Measurements from ENCODE around the gene SDK1. TPM values are rescaled to one million over a fixed set of nuclear protein-coding genes. Genes with fewer than 3 reads are reported as not detected.

Gene SDK1
- total RNA-seq, 4 donors from 2014 or later, result 2.5 to 12.9 (median 6.1) TPM

DNA sequence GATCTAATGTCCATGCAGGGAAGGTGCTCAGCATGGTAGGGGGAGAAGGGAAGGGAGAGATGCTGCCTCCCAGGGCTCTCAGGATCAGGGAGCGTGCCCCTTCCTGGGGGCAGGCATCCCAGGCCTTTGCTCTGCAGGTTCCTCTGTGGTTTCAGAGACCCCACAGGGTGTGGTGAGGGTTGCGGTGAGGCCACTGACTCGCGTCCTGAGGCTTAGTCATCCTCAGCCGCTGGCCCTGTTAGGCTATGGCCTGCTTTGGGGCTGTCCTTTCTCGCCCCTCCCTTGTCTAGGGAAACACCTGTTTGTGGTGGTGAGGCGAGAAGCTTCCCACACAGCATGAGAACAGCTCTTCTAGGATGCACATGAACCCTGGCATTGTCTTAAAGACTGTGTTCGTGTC, 822.8 kb downstream of the SDK1 start:
- TF ChIP-seq EP300 (IDR thresholded peaks at IDR 0.05) (no peak), POLR2AphosphoS5 (IDR thresholded peaks at IDR 0.05) (no peak), POLR2A (IDR thresholded peaks at IDR 0.05) (no peak)
- TF ChIP-seq, protein P1, sequence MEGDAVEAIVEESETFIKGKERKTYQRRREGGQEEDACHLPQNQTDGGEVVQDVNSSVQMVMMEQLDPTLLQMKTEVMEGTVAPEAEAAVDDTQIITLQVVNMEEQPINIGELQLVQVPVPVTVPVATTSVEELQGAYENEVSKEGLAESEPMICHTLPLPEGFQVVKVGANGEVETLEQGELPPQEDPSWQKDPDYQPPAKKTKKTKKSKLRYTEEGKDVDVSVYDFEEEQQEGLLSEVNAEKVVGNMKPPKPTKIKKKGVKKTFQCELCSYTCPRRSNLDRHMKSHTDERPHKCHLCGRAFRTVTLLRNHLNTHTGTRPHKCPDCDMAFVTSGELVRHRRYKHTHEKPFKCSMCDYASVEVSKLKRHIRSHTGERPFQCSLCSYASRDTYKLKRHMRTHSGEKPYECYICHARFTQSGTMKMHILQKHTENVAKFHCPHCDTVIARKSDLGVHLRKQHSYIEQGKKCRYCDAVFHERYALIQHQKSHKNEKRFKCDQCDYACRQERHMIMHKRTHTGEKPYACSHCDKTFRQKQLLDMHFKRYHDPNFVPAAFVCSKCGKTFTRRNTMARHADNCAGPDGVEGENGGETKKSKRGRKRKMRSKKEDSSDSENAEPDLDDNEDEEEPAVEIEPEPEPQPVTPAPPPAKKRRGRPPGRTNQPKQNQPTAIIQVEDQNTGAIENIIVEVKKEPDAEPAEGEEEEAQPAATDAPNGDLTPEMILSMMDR (IDR thresholded peaks at IDR 0.05), result no peak
- H3K27me3 ChIP-seq, result no peaks in the 10 kb centered on the region

DNA sequence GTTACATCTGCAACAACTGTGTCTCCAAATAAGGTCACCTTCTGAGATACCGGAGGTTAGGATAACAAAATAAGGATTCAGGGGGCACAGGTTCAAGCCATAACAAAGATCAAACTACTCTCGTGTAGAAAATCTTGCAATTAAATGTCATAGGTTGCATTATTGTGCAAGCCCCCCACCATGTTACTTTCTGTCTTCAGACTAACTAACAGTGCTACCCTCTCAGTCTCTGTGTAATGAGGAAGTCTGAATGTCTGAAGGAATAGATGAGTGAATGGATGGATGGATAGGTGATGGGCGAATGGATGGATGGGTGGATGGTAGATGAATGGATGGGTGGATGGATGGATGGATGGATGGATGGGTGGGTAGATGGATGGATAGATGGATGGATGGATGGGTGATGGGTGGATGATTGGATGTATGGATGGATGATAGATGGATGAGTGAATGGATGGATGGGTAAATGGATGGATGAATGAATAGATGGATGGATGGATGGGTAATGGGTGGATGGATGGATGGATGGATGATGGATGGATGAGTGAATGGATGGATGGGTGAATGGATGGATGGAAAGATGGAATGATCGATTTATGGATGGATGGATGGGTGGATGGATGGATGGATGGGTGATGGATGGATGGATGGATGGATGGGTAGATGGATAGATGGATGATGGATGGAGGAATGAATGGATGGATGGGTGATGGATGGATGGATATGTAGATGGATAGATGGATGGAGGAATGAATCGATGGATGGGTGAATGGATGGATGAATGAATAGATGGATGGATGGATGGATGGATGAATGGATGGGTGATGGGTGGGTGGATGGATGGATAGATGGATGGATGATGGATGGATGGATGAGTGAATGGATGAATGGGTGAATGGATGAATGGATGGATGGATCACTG, 823.8 kb downstream of the SDK1 start:
- Histone ChIP-seq H3K36me3 (no peaks in the 10 kb centered on the region), H3K4me1 (peaks cover 8% of the 10 kb centered on the region), H3K4me3 (no peak overlapping the region), H3K9me3 (no peaks in the 10 kb centered on the region), H3K27ac (no peak overlapping the region), H3K27me3 (no peaks in the 10 kb centered on the region)
- TF ChIP-seq POLR2A (IDR thresholded peaks at IDR 0.05), result no peak
- TF ChIP-seq, protein P1 (IDR thresholded peaks at IDR 0.05), result no peak
- TF ChIP-seq POLR2AphosphoS5 (IDR thresholded peaks at IDR 0.05), result no peak
- no peak for TF ChIP-seq EP300 (IDR thresholded peaks at IDR 0.05)
- DNase-seq (ENCODE audit: low spot score in 2 of 2), result no peak
- WGBS, result 94% methylated on average over 5 of the region's 5 CpGs

More for the DNA sequence above, 822.8 kb downstream of the SDK1 start:
- WGBS, result 75% methylated on average over 4 of the region's 8 CpGs
- Histone ChIP-seq H3K27ac (no peak overlapping the region), H3K4me1 (no peaks in the 10 kb centered on the region), H3K36me3 (no peaks in the 10 kb centered on the region), H3K9me3 (no peaks in the 10 kb centered on the region), H3K4me3 (no peak overlapping the region)
- peak in 1 of 2 donors; percentile 33 for DNase-seq (ENCODE audit: low spot score in 2 of 2)

DNA sequence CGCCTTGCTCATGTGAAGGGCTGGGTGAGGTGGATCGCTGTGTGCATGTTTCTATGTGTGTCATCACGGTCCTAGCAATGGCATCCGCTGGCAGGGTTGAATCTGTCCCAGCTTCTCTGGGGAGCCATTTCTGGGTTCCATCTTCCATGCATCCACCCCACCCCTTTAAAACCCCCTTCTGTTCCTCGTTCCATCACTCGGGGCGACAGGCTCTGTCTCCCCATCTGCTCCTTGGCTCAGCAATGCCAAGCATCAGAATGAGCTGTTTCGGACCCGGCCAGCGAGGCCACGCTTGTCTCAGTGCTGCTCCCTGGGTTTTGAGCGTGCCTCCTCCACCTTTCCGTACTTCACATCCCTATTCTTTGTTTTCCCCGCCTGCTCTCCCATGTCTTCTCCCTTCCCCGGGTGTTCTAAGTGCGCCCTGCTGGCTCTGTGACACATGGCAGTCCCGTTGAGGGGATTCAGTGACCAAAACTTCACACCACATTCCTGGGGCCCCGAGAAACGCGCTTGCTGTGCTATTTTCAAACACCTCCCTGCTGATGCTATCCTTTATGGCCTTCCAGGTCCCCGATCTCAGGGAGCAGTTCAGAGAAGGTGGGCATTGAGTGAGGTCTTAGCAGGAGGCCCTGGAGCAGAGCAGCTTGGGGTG, 827.0 kb downstream of the SDK1 start:
- Histone ChIP-seq H3K9me3 (no peaks in the 10 kb centered on the region), H3K4me3 (no peak overlapping the region), H3K27ac (no peak overlapping the region), H3K27me3 (no peaks in the 10 kb centered on the region), H3K36me3 (no peaks in the 10 kb centered on the region), H3K4me1 (peaks cover 8% of the 10 kb centered on the region)
- WGBS, result 90% methylated on average over 21 of the region's 21 CpGs
- no peak for TF ChIP-seq POLR2AphosphoS5 (IDR thresholded peaks at IDR 0.05)
- TF ChIP-seq, protein P1 (IDR thresholded peaks at IDR 0.05), result no peak
- no peak for TF ChIP-seq POLR2A (IDR thresholded peaks at IDR 0.05)
- no peak for TF ChIP-seq EP300 (IDR thresholded peaks at IDR 0.05)
- DNase-seq (ENCODE audit: low spot score in 2 of 2), result peak in 1 of 2 donors; percentile 27

DNA sequence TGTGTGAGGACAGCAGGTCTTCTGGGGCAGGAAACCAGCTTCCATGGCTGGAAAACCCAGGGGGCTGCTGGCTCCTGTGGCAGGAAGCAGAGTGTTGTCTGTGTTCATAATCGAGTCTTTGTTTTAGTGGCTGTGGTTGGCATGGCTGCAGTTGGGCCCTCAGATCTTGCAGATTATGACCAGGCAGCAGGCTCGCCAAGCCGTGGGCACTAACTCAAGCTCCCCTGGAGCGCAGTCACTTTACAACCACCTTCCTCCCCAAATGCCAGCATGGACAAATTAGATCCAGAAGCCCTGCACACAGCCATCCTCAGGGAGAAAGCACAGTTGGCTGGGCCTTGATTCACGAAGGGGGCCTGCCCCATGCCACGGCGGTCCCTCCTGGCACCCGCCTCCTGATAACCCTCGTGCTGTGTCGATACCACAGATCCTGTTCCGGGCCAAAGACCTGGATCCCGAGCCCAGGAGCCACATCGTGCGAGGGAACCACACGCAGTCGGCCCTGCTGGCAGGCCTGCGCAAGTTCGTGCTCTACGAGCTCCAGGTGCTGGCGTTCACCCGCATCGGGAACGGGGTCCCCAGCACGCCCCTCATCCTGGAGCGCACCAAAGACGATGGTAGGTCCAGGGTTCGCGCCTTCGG, 828.5 kb downstream of the SDK1 start:
- 76% methylated on average over 15 of the region's 29 CpGs for WGBS
- no peaks in the 10 kb centered on the region for H3K9me3 ChIP-seq
- no peaks in the 10 kb centered on the region for H3K36me3 ChIP-seq
- H3K27me3 ChIP-seq, result no peaks in the 10 kb centered on the region
- H3K27ac ChIP-seq, result no peak overlapping the region
- TF ChIP-seq POLR2AphosphoS5 (IDR thresholded peaks at IDR 0.05) (no peak), EP300 (IDR thresholded peaks at IDR 0.05) (no peak), POLR2A (IDR thresholded peaks at IDR 0.05) (no peak)
- TF ChIP-seq, protein P1 (IDR thresholded peaks at IDR 0.05), result no peak
- peak in 1 of 2 donors; percentile 11 for DNase-seq (ENCODE audit: low spot score in 2 of 2)
- no peak overlapping the region for H3K4me3 ChIP-seq
- H3K4me1 ChIP-seq, result peaks cover 8% of the 10 kb centered on the region
